Fibroblast of the aortic adventitia (primary cell): ENCODE measurements around the gene CPEB1. TPM values are rescaled to one million over a fixed set of nuclear protein-coding genes. Genes with fewer than 3 reads are reported as not detected.

Experiments used
- DNase-seq: peaks from one replicate; pipeline ENCODE4 v3.0.0-alpha.2; 2010; ENCODE audit warnings: low read depth
- H3K4me3 ChIP-seq: 2 replicates; pipeline ENCODE4 v1.5.1; 2011; ENCODE audit warnings: low read depth, mild to moderate bottlenecking, control low read depth, low read length, moderate library complexity
- total RNA-seq: library from RNA; depleted of rRNA; stranded (reverse); fragments of >200 nt; gene quantifications from 2 replicates; pipeline ENCODE4 v1.2.3, GENCODE V29; 2012; ENCODE audit warnings: low replicate concordance
- TF ChIP-seq, protein P1 (sequence below): IDR thresholded peaks from 2 replicates; pipeline ENCODE4 v1.5.1; 2011; ENCODE audit warnings: mild to moderate bottlenecking, low read length, control low read depth, inconsistent platforms; ENCODE audit not compliant: insufficient read depth

Gene CPEB1
- total RNA-seq, 1 donor = 40.9 TPM

DNA sequence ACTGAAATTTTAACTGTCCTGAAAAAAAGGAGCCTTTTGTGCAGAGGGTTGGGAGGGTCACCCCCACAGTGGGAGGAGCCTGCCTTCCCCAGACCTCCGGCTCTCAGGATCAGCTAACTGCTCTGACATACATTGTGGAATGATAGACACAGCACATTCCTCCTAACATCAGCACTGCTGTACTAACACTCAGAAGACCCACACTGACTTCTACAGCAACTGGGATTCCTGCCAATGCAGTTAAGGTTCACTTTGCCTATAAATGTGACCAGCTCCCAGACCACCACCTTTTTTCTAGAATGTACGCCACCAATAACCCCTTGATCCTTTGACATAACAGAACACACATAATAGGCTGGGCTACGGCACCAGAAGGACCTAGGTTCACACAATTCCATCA lies 3.2 kb downstream of the CPEB1 start:
- no peak overlapping the region for H3K4me3 ChIP-seq
- TF ChIP-seq, protein P1, sequence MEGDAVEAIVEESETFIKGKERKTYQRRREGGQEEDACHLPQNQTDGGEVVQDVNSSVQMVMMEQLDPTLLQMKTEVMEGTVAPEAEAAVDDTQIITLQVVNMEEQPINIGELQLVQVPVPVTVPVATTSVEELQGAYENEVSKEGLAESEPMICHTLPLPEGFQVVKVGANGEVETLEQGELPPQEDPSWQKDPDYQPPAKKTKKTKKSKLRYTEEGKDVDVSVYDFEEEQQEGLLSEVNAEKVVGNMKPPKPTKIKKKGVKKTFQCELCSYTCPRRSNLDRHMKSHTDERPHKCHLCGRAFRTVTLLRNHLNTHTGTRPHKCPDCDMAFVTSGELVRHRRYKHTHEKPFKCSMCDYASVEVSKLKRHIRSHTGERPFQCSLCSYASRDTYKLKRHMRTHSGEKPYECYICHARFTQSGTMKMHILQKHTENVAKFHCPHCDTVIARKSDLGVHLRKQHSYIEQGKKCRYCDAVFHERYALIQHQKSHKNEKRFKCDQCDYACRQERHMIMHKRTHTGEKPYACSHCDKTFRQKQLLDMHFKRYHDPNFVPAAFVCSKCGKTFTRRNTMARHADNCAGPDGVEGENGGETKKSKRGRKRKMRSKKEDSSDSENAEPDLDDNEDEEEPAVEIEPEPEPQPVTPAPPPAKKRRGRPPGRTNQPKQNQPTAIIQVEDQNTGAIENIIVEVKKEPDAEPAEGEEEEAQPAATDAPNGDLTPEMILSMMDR = no peak
- no peak for DNase-seq

DNA sequence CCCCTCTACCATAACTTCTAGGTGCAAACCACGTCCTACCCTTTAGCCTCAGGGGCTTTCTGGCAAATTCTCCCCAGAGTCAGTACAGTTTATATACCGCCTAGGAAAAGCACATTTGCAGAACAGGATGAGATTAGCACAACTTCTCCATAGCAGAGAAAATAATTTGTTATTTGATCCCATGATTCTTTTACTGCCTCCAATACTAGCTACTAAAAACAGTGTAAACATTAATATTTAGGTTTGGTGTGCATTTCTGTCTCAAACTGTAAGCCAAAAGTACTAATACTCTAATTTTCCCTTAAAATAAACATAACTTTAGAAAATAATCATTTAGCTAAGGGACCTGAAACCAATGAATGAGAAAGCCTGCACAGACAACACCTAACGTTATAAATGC lies 4.5 kb downstream of the CPEB1 start:
- no peak overlapping the region for H3K4me3 ChIP-seq
- DNase-seq = no peak
- TF ChIP-seq, protein P1 = no peak

DNA sequence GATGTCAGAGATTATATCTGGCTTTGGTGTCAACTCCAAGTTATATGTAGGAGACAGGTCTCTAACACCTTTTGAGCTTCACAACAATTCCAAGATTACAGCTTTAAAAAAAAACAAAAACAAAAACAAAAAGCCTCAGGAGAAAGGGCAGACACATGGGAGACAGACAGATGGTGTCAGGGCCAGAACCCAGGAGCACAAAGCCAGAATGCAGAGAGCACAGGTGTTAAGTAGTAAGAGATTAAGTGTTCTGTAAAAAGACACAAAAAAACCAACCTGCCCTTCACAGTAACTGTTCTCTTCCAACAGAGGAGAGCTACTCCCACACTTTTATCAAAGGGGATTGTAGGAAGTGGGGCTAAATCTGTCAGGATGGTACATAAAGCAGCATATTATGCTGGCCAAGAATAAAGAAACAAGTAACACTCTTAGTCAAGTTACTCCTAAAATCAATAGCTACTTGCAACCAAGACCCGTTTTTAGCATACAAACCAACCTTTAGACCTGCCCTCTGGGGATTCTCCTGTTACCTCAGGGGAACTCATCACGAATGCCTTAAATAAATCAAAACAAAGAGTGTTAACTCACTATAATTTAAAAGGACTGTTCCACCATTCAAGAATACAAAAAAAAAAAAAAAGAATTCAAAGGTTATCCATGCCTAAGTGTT lies 5.9 kb downstream of the CPEB1 start:
- TF ChIP-seq, protein P1 = no peak
- no peak for DNase-seq
- no peak overlapping the region for H3K4me3 ChIP-seq

DNA sequence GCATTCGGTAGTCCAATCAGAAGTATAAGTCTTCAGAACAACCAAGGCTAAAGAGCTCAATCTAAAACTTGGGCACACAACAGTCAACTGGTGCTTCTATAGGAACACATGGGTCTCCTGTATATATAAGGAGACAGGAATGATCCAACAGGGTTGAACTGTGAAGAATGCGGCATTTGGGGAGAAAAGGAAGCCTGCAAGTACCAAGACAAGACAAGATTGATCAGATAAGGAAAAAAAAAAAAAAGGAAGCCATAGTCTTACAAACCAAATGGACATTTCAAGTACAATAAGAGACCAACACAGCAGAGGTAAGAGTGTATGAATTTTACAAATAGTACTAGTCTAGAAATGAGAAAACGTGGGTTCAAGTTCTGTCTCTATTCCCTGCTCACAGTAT lies 6.5 kb downstream of the CPEB1 start:
- no peak overlapping the region for H3K4me3 ChIP-seq
- TF ChIP-seq, protein P1 = no peak
- no peak for DNase-seq

- no peak for DNase-seq
- TF ChIP-seq, protein P1 = no peak
- H3K4me3 ChIP-seq = no peak overlapping the region
Measured at GRCh38 chr15:82635798-82636197, 11.4 kb downstream of the CPEB1 start.

DNA sequence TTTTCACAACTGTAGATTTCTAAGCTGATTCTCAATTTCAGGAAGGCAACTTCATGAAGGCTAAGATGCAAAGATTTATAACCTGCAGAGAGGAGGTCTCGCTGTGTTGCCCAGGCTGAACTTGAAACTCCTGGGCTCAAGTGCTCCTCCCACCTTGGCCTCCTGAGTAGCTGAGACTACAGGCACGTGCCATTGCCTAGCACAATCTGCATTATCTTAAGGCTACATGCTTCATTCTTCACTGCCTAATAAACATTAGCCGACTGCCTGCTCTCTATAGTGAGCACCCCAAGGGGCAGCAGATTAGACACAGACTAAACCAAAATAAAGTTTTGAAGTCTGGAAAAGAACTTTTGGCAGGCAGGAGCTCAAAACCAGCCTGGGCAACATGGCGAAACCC lies 17.1 kb downstream of the CPEB1 start:
- TF ChIP-seq, protein P1 = no peak
- no peak overlapping the region for H3K4me3 ChIP-seq
- DNase-seq = no peak

GRCh38 chr15:82625136-82625535 lies 22.0 kb downstream of the CPEB1 start:
- TF ChIP-seq, protein P1 = no peak
- no peak for DNase-seq
- no peak overlapping the region for H3K4me3 ChIP-seq
